ENCODE measurements around the gene TMEM183A.

TMEM183A gene

GRCh38 chr1:203057911-203058675 is 50.9 kb downstream of the TMEM183A start:
- Mint-ChIP-seq H3K4me1 (no peaks in the 10 kb centered on the region), H3K36me3 (peaks cover 37% of the 10 kb centered on the region), H3K27ac (peak overlapping the region; percentile 8), H3K9me3 (no peaks in the 10 kb centered on the region), H3K4me3 (no peak overlapping the region)
- no peak for ATAC-seq
- DNase-seq (ENCODE audit: low spot score in 2 of 2) = no peak

- DNase-seq (ENCODE audit: low spot score in 2 of 2) = no peak
- no peak for ATAC-seq
- Mint-ChIP-seq H3K4me3 (no peak overlapping the region), H3K36me3 (peaks cover 37% of the 10 kb centered on the region), H3K4me1 (no peaks in the 10 kb centered on the region), H3K27ac (no peak overlapping the region), H3K9me3 (no peaks in the 10 kb centered on the region)
These were observed 51.4 kb downstream of the TMEM183A start for GRCh38 chr1:203058676-203058935.

- H3K27ac Mint-ChIP-seq = no peak overlapping the region
- H3K9me3 Mint-ChIP-seq = no peaks in the 10 kb centered on the region
These were observed 52.3 kb downstream of the TMEM183A start for GRCh38 chr1:203059485-203059884.

GRCh38 chr1:203060115-203060514 is 52.9 kb downstream of the TMEM183A start:
- no peak for ATAC-seq
- no peaks in the 10 kb centered on the region for H3K4me1 Mint-ChIP-seq

More at GRCh38 chr1:203059485-203059884, 52.3 kb downstream of the TMEM183A start:
- no peaks in the 10 kb centered on the region for H3K4me1 Mint-ChIP-seq
- H3K4me3 Mint-ChIP-seq = no peak overlapping the region
- no peak for DNase-seq (ENCODE audit: low spot score in 2 of 2)
- H3K36me3 Mint-ChIP-seq = peaks cover 35% of the 10 kb centered on the region
- ATAC-seq = no peak

GRCh38 chr1:203063287-203063686 is 56.1 kb downstream of the TMEM183A start:
- no peak for DNase-seq (ENCODE audit: low spot score in 2 of 2)
- Mint-ChIP-seq H3K27ac (no peak overlapping the region), H3K4me3 (no peak overlapping the region), H3K36me3 (peaks cover 21% of the 10 kb centered on the region), H3K4me1 (no peaks in the 10 kb centered on the region), H3K9me3 (no peaks in the 10 kb centered on the region)
- no peak for ATAC-seq

More at GRCh38 chr1:203060115-203060514, 52.9 kb downstream of the TMEM183A start:
- Mint-ChIP-seq H3K4me3 (no peak overlapping the region), H3K36me3 (peaks cover 31% of the 10 kb centered on the region), H3K9me3 (no peaks in the 10 kb centered on the region), H3K27ac (no peak overlapping the region)
- DNase-seq (ENCODE audit: low spot score in 2 of 2) = no peak

GRCh38 chr1:203065191-203065590 is 58.0 kb downstream of the TMEM183A start:
- DNase-seq (ENCODE audit: low spot score in 2 of 2) = no peak
- no peaks in the 10 kb centered on the region for H3K4me1 Mint-ChIP-seq
- ATAC-seq = no peak
- no peak overlapping the region for H3K27ac Mint-ChIP-seq
- no peak overlapping the region for H3K4me3 Mint-ChIP-seq
- no peaks in the 10 kb centered on the region for H3K9me3 Mint-ChIP-seq
- H3K36me3 Mint-ChIP-seq = peaks cover 20% of the 10 kb centered on the region

- H3K36me3 Mint-ChIP-seq = peaks cover 16% of the 10 kb centered on the region
- no peaks in the 10 kb centered on the region for H3K9me3 Mint-ChIP-seq
- no peak overlapping the region for H3K4me3 Mint-ChIP-seq
- ATAC-seq = no peak
- H3K4me1 Mint-ChIP-seq = no peaks in the 10 kb centered on the region
- no peak for DNase-seq (ENCODE audit: low spot score in 2 of 2)
- no peak overlapping the region for H3K27ac Mint-ChIP-seq
These were observed 58.8 kb downstream of the TMEM183A start for GRCh38 chr1:203065986-203066385.

GRCh38 chr1:203066965-203067364 is 59.8 kb downstream of the TMEM183A start:
- Mint-ChIP-seq H3K36me3 (peaks cover 14% of the 10 kb centered on the region), H3K4me3 (no peak overlapping the region), H3K27ac (no peak overlapping the region), H3K9me3 (no peaks in the 10 kb centered on the region), H3K4me1 (no peaks in the 10 kb centered on the region)
- DNase-seq (ENCODE audit: low spot score in 2 of 2) (no peak), ATAC-seq (no peak)

- H3K4me1 Mint-ChIP-seq = no peaks in the 10 kb centered on the region
- ATAC-seq = no peak
- DNase-seq (ENCODE audit: low spot score in 2 of 2) = no peak
- no peak overlapping the region for H3K27ac Mint-ChIP-seq
- no peaks in the 10 kb centered on the region for H3K9me3 Mint-ChIP-seq
- H3K4me3 Mint-ChIP-seq = no peak overlapping the region
- peaks cover 29% of the 10 kb centered on the region for H3K36me3 Mint-ChIP-seq
These were observed 62.0 kb downstream of the TMEM183A start for GRCh38 chr1:203069030-203069747.

- Mint-ChIP-seq H3K27ac (no peak overlapping the region), H3K9me3 (no peaks in the 10 kb centered on the region), H3K4me3 (no peak overlapping the region), H3K4me1 (peaks cover 7% of the 10 kb centered on the region), H3K36me3 (peaks cover 29% of the 10 kb centered on the region)
- DNase-seq (ENCODE audit: low spot score in 2 of 2) (no peak), ATAC-seq (no peak)
These were observed 64.9 kb downstream of the TMEM183A start for GRCh38 chr1:203072002-203072602.

GRCh38 chr1:203072911-203073310 is 65.7 kb downstream of the TMEM183A start:
- DNase-seq (ENCODE audit: low spot score in 2 of 2) = no peak
- Mint-ChIP-seq H3K36me3 (peaks cover 23% of the 10 kb centered on the region), H3K4me1 (peaks cover 7% of the 10 kb centered on the region), H3K27ac (no peak overlapping the region), H3K4me3 (no peak overlapping the region), H3K9me3 (no peaks in the 10 kb centered on the region)
- no peak for ATAC-seq

GRCh38 chr1:203073469-203073868 is 66.3 kb downstream of the TMEM183A start:
- Mint-ChIP-seq H3K27ac (no peak overlapping the region), H3K4me1 (peaks cover 7% of the 10 kb centered on the region), H3K36me3 (peaks cover 23% of the 10 kb centered on the region), H3K9me3 (no peaks in the 10 kb centered on the region), H3K4me3 (no peak overlapping the region)
- ATAC-seq (no peak), DNase-seq (ENCODE audit: low spot score in 2 of 2) (no peak)
